ENCODE results near the gene NANS. TPM values are rescaled to one million over a fixed set of nuclear protein-coding genes. Genes with fewer than 3 reads are reported as not detected.
"Not testable (repeated sequence)": the region's sequence is repeated elsewhere in the genome, so short reads cannot be mapped to it uniquely, and the experiment has no call there.

The NANS gene
- polyA plus RNA-seq, 10 donors, result 30.3 to 39.3 (median 33.7) TPM

DNA sequence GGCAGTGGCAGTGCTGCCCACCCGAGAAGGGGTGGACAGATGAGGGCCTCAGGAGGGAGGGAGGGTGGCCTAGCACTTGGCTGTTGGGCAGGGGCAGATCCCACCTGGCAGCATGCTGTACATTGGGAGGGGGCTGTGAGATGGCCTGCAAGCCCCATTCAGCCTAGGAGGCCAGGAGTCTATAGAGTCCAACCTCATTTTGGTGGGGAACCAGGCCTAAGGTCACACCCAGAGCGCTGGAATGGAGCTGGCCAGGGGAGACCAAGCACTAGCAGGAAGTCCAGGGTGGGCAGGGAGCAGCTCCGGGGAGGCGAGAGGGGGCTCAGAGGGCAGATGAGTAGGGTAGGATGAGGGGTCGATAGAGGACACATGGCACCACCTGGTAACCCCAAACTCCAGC, 39.6 kb downstream of the NANS start:
- no peak for DNase-seq

- DNase-seq, result no peak
Observed at GRCh38 chr9:98097836-98098235, 41.3 kb downstream of the NANS start.

DNA sequence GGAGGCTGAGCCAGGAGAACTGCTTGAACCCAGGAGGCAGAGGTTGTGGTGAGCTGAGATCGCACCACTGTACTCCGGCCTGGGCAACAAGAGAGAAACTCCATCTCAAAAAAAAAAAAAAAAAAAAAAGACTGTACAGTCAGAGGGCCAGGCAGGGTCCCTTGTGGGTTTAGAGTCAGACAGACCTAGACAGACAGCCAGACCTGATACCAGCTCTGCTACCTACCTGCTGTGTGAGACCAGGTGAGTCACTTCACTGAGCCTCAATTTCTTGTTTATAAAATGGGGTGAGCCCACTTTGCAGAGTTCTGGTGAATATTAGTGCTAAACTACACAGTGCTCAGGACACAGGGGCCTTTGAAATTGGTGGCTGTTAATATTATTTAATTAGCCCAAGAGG, 42.8 kb downstream of the NANS start:
- DNase-seq, result no peak

DNA sequence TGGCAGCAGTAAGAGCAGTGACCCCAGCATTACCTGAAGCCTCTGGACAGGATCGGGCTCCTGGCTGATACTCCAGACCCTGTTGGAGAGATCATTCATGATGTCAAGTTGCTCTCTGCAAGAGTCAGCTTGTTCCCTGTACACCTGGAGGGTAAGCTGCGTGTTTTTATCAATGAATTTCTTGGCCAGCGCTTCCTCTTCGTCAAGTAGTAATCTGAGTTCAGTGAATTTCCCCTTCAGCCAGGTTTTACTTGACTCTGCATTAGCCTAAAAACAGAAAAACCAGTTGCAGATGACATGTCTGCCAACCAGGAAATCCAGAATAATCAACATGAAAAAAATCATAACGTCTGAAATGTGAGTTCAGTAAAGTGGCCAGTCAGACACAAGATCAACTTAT, 43.4 kb downstream of the NANS start:
- no peak for DNase-seq

DNA sequence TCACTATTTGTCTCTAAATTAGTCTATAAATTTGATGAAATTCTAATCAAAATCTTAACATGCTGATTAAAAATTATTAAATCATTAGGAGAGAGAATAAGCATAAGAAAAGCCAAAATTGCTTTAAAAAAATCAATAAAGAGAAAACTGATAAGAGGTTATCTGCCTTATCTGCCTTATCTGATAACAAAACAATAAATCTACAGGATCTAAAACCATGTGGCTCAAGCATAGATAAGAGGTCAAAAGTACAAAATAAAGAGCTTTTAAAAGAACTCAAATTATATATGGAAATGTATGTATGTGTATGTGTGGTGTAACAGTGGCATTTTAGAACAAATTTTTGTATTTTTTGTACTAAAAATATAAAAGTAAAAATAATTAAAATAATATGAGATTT, 43.9 kb downstream of the NANS start:
- no peak for DNase-seq

GRCh38 chr9:98101416-98101815, 44.9 kb downstream of the NANS start:
- DNase-seq, result no peak

- DNase-seq, result no peak
Observed at GRCh38 chr9:98101868-98102273, 45.3 kb downstream of the NANS start.

- no peak for DNase-seq
Observed at GRCh38 chr9:98104445-98104881, 47.9 kb downstream of the NANS start.

DNA sequence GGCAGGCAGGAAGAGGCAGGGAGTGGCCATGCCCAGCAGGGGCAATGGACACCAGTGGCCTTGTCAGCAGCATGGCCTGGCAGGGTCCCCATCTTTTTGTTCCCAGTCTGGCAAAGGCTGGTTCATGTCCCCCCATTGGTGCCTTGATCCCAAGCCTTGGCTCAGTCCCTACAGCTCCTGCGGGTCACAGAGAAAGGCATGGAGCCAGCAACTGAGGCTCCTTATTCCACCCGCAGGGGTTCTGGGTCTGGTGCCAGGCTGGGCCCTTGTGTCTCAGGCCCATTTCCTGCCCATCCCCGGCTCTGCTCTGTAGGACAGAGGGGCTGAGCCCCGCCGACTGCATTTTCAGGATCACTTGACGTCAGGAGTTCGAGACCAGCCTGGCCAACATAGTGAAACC, 48.5 kb downstream of the NANS start:
- DNase-seq, result no peak

DNA sequence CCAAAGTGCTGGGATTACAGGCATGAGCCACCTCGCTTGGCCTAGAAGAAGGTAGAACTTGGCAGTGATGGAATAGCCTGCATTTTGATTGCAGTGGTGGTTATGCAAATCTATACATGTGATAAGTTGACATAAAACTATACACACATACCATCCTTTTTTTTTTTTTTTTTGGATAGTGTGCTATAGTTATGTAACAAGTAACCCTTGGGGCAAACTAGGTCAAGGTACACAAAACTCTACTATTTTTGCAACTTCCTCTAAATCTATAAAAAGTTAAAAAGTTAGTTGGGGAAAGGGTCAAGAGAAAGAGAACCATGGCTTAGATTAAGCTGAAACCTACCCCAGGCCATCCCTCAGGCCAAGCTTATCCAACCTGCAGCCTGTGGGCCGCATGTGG, 51.4 kb downstream of the NANS start:
- no peak for DNase-seq

DNA sequence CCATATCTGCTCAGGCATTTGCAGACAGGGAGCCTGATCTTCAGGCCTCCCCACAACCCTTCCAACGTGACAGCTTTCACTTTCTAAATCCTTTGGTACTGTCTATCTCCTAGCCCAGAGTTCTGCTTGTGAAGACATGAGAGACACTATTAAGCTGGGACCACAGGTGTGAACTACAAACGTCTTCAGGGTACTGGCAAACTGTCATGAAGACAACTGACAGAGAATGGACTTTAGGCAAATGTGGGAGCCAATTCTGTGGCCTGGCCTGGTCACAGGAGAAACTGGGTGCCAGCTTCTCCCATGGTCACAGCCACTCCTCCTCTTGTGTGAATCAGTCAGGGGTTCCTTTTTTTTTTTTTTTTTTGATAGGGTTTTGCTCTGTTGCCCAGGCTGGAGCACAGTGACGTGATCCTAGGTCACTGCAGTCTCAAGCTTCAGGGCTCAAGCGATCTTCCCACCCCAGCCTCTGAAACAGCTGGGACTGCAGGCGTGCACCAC, 52.0 kb downstream of the NANS start:
- DNase-seq, result no peak

- DNase-seq, result no peak
Observed at GRCh38 chr9:98109052-98109451, 52.5 kb downstream of the NANS start.

- DNase-seq, result not testable (repeated sequence)
Observed at GRCh38 chr9:98117097-98117496, 60.6 kb downstream of the NANS start.

DNA sequence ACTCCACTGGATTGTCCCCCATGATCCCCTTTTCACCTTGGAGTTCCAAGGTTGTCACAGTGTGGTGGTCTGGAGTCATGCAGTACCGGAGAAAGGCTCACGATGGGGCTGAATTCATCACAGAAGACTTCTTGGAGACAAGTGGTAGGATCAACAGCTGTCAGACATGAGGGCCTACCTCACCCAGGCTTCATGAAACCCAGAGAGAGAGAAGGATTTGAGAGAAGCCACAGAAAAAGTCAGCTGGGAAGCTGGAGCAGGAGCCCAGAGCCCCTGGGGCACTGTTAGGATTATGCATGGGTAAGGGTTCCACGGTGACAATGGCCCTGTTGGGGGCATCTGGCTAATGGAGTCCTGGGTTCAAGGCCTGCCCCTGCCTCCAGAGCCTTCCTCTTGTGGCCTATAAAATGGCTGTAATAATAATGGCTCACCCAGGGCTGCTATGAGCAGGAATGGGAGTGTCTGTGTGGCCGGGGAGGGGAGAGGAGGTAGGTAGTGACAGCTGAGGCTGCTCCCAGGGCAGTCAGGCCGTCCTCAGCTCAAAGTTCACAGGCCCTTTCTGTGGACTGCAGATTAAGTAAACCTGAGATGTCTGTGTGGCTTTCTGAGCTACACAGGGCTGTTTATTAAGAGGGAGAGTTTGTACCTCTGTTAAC, 61.6 kb downstream of the NANS start:
- DNase-seq, result no peak

GRCh38 chr9:98118640-98119601, 62.4 kb downstream of the NANS start, which contains the start of gene TRIM14:
TSS of gene TRIM14 (minus strand) at chr9:98119222. CDS start at chr9:98119188, 34 bp downstream.
- DNase-seq, result peak in 2 of 3 donors; percentile 21 to 46

DNA sequence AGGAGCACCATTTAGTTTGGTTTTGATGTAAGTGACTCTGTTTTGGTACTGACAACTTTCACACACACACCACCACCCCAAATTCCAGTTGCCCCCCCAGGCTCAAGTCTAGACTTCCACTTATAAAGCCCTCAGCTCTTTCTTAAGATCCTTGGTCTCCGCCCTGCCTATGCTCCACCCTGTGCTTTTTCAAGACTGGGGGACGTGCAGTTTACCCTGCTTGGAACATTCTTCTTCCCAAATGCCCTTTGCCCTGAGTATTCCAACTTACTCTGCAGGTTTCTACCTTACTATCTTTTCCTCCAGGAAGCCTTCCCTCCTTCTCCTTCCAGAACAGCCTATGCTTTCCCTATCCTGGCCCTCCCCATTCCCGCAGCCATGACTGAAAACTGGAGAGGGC, 63.9 kb downstream of the NANS start:
- DNase-seq, result no peak

DNA sequence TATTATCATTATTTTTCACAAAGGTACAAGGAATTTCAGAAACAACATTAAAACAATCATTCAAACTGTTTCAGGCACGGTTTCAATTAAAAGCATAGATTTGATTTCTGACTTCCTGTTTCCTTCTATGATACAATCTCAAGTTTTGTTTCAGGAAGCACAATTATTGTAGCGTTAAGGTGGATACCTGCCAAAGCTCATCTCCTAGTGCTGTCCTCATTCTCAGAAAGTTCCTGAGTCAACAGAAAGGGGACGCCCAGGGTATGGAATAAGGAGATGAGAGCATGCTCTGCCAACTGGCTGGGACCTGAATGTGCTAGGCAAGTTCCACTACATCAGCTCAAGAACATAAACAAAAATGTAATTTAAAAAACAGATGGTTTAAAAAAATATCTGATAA, 64.5 kb downstream of the NANS start:
- DNase-seq, result peak in 2 of 3 donors; percentile 40 to 42

DNA sequence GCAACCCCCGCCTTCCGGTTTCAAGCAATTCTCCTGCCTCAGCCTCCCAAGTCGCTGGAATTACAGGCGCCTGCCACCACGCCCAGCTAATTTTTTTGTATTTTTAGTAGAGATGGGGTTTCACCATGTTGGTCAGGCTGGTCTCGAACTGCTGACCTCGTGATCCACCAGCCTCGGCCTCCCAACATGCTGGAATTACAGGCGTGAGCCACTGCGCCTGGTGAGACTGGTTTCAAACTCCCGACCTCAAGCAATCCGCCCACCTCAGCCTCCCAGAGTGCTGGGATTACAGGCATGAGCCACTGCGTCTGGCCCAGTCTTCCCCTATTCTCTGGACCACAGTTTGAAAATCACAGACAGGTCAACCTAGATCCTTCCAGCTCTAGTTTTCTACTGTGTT, 67.6 kb downstream of the NANS start:
- not testable (repeated sequence) for DNase-seq

DNA sequence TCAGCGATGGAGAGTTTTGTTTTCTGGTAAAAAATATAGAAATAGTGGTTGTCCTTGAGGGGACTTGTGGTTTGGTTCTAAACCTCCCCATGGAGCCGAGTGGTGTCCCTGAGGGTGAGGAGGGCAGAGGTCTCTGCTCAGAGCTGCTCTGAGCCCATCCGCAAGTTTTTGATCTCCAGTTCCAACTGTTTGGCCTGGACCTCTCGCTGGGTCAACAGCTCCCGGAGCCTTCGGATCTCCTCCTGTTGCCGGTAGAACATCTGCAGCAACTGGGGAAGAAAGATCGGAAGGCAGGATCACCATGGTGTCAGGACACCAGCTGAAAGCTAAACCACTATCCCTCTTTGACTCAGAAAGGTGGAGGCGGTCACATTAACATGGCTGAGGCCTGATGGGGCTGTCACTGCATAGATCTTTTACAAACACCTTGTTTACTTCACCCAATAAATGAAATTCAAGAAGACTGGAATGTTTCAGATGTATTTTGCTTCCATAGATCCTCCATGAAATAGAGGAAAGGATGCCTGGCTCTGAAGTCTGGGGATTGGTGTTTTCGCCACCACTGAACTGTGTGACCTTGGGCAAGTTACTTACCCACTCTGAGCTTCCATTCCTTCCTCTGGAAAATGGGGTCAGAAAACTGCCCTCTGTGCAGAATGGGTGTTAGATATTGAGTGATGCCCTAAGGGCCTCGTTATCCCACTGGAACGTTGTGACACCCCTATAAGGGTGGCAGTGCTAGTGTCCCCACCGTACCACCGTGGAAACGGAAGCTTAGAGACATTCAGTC, 68.3 kb downstream of the NANS start:
- no peak for DNase-seq

GRCh38 chr9:98127226-98127625, 70.7 kb downstream of the NANS start:
- no peak for DNase-seq

DNA sequence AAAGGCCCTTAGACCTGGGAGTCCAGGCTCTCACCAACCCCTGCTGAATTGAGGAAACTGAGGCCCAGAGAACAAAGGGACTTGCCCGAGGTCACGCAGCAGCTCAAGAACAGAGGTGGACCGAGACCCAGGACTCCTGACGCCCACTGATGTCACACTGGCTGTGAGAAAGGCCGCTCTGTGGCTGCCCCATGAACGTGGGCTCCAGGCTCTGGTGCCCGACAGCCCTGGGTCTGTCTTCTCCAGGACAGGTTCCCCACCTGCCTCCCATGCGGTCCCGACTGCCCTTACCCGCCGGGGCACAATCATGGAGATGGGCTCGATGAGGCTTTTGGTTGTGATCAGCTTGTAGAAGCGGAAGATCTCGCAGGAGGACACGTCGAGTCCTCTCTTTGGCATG, 71.8 kb downstream of the NANS start:
- no peak for DNase-seq

- DNase-seq, result peak in 1 of 3 donors; percentile 33
Observed at GRCh38 chr9:98129451-98129881, 72.9 kb downstream of the NANS start.

Measured in muscle of back (tissue), 11 donors.